Measurements from ENCODE around the gene AGAP4.
"Not testable (repeated sequence)": the region's sequence is repeated elsewhere in the genome, so short reads cannot be mapped to it uniquely, and the experiment has no call there.

DNA sequence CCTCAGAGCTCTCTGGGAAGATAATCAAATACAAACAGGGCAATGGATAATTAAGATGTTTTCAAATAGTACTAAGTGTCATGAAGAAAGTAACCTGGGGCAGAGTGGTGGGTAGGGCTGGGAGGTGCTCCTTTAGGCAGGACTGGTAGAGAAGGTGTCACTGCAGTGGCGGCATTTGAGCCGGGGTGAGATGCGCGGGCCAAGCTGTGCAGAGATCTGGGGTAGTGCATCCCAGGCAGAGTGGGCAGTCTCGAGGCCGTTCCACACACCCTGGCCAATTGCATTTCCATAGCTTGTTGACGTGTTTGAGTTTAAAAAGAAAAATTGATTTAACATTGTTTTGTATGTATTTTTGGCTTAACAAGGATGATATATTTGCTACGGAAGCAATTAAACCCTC lies 57.3 kb downstream of the AGAP4 start:
- TF ChIP-seq, protein P1, sequence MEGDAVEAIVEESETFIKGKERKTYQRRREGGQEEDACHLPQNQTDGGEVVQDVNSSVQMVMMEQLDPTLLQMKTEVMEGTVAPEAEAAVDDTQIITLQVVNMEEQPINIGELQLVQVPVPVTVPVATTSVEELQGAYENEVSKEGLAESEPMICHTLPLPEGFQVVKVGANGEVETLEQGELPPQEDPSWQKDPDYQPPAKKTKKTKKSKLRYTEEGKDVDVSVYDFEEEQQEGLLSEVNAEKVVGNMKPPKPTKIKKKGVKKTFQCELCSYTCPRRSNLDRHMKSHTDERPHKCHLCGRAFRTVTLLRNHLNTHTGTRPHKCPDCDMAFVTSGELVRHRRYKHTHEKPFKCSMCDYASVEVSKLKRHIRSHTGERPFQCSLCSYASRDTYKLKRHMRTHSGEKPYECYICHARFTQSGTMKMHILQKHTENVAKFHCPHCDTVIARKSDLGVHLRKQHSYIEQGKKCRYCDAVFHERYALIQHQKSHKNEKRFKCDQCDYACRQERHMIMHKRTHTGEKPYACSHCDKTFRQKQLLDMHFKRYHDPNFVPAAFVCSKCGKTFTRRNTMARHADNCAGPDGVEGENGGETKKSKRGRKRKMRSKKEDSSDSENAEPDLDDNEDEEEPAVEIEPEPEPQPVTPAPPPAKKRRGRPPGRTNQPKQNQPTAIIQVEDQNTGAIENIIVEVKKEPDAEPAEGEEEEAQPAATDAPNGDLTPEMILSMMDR (IDR thresholded peaks at IDR 0.05), result not testable (repeated sequence)
- TF ChIP-seq, protein P2, sequence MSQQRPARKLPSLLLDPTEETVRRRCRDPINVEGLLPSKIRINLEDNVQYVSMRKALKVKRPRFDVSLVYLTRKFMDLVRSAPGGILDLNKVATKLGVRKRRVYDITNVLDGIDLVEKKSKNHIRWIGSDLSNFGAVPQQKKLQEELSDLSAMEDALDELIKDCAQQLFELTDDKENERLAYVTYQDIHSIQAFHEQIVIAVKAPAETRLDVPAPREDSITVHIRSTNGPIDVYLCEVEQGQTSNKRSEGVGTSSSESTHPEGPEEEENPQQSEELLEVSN (IDR thresholded peaks at IDR 0.05; ENCODE audit: borderline replicate concordance, low read depth), result not testable (repeated sequence)
- TF ChIP-seq EP300 (IDR thresholded peaks at IDR 0.05); CHD4 (IDR thresholded peaks at IDR 0.05; ENCODE audit: borderline replicate concordance); POLR2AphosphoS2 (conservative IDR thresholded peaks at IDR 0.05; ENCODE audit: low read length); JUNB (IDR thresholded peaks at IDR 0.05); POLR2A (IDR thresholded peaks at IDR 0.05; ENCODE audit: low read length); CEBPB (IDR thresholded peaks at IDR 0.05): not testable (repeated sequence)
- TF ChIP-seq, protein P3, sequence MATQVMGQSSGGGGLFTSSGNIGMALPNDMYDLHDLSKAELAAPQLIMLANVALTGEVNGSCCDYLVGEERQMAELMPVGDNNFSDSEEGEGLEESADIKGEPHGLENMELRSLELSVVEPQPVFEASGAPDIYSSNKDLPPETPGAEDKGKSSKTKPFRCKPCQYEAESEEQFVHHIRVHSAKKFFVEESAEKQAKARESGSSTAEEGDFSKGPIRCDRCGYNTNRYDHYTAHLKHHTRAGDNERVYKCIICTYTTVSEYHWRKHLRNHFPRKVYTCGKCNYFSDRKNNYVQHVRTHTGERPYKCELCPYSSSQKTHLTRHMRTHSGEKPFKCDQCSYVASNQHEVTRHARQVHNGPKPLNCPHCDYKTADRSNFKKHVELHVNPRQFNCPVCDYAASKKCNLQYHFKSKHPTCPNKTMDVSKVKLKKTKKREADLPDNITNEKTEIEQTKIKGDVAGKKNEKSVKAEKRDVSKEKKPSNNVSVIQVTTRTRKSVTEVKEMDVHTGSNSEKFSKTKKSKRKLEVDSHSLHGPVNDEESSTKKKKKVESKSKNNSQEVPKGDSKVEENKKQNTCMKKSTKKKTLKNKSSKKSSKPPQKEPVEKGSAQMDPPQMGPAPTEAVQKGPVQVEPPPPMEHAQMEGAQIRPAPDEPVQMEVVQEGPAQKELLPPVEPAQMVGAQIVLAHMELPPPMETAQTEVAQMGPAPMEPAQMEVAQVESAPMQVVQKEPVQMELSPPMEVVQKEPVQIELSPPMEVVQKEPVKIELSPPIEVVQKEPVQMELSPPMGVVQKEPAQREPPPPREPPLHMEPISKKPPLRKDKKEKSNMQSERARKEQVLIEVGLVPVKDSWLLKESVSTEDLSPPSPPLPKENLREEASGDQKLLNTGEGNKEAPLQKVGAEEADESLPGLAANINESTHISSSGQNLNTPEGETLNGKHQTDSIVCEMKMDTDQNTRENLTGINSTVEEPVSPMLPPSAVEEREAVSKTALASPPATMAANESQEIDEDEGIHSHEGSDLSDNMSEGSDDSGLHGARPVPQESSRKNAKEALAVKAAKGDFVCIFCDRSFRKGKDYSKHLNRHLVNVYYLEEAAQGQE (IDR thresholded peaks at IDR 0.05), result not testable (repeated sequence)
- TF ChIP-seq, protein P4, sequence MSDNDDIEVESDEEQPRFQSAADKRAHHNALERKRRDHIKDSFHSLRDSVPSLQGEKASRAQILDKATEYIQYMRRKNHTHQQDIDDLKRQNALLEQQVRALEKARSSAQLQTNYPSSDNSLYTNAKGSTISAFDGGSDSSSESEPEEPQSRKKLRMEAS (IDR thresholded peaks at IDR 0.05), result not testable (repeated sequence)
